ENCODE data around the gene POLDIP3.

The POLDIP3 gene

GRCh38 chr22:42642806-42643633 lies 28.3 kb upstream of the POLDIP3 start:
- DNase-seq, result no peak

- DNase-seq, result no peak
Observed at GRCh38 chr22:42641801-42642413, 27.2 kb upstream of the POLDIP3 start.

DNA sequence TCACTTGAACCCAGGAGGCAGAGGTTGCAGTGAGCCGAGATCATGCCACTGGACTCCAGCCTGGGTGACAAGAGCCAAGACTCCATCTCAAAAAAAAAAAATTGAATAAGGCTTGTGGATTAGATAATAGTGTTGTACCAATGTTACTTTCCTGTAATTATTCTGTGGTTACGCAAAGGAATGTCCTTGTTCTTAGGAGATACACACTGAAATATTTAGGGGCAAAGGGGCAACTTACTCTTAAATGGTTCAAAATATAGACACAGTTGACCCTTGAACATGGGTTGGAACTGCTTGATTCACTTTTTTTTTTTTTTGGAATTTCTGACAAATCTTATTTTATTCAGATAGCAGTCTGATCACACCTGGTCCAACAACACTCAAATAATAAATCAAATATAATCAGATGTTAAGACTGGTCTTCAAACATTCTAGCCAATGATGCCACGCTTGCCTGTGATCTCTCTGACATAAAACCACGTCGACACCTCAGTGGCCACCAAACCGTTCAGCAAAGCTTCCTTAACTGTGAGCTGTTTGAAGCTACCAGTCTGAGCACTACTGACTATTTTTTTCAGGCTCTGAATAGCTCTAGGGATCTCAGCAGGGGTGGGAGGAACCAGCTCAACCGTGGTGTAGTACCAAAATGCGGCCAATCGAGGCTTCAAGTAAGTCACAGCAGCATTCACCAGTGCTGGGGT lies 25.0 kb upstream of the POLDIP3 start:
- DNase-seq, result no peak

GRCh38 chr22:42637555-42637954 lies 22.9 kb upstream of the POLDIP3 start:
- no peak for DNase-seq

GRCh38 chr22:42636506-42636905 lies 21.8 kb upstream of the POLDIP3 start:
- DNase-seq, result no peak

- no peak for DNase-seq
Observed at GRCh38 chr22:42635531-42635930, 20.8 kb upstream of the POLDIP3 start.

DNA sequence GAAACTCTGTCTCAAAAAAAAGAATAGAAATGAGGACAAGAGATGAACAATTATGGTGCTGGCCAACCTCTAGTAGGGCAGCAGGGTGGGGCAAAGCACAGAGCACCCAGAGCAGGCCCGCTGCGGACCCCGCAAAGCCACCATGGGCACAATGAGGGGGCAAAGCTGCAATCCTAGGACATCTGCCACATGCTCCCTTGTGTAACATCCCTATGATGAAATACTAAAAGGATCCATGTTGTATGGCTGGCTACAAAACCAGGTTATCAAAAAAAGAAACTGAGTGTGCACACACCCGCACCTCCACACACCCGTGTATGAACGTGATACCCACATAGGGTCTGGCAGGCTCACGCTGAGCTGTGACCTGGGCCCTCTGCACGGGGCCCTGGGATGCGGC lies 18.3 kb upstream of the POLDIP3 start:
- no peak for DNase-seq

DNA sequence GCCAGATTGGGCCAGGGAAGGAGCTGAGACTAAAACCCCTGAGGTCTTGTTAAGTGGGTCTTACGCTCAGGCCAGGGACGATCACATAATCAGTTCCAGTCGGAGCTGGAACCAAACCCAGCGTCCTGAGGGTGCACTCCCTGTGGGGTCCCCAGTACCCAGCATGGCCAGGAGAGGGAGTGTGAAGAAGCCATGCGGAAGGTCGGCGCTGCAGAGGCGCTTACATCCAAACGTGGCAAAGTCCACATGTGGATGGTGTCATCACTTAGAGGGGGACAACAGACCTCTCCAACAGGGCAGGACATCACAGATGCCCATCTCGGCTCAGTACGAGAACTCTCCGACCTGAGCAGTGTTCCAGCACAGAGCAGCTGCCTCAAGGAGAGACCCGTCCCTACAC lies 17.4 kb upstream of the POLDIP3 start:
- DNase-seq, result no peak

- no peak for DNase-seq
Observed at GRCh38 chr22:42630901-42631602, 16.4 kb upstream of the POLDIP3 start.

- no peak for DNase-seq
Observed at GRCh38 chr22:42630211-42630610, 15.5 kb upstream of the POLDIP3 start.

- no peak for DNase-seq
Observed at GRCh38 chr22:42627981-42628380, 13.3 kb upstream of the POLDIP3 start.

GRCh38 chr22:42626951-42627625 lies 12.4 kb upstream of the POLDIP3 start:
- DNase-seq, result no peak

DNA sequence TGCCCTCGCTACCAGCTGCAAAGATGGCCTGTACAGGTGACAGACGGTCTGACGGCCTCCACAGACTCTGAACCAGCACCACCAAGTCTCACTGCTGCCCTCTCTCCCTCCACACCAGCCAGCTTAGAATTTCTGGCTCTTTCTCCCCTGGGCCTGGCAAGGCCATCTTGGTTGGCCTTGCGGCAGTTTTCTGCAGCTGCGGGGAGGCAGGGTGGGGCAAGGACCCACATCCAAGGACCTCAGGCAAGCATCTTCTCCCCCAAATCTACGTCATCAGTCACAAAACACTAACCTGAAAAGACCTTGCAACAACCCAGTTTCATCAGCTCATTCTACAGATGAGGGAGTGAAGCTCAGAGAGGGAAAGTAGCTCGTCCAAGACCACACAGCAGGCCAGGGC lies 11.7 kb upstream of the POLDIP3 start:
- DNase-seq, result no peak

GRCh38 chr22:42625416-42625815 lies 10.7 kb upstream of the POLDIP3 start:
- no peak for DNase-seq

DNA sequence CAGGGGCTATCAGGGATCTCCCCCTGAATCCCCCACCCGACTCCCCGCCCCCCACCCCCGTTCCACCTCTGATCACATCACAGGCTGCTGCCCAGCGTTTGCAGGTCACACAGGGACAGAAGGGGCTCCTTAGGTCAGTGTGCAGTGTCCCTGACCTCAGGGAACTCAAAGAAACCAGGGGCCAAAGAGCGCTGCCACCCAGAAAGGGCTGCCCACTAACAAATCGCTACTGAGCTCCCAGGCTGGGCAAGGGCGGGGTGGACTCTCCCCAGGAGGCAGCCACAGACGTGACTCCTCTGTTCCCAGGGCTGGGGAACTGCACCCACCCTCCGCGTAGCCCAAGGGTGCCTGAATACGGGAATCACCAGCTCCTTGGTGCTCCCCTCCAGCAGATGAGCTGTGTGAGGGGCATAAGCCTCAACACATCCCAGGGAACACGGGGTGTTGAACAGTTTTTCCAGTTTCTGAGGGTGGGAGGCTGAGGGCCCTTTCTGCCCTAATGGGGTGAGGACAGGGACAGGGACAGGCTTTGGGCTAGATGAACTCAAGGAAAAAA lies 9.9 kb upstream of the POLDIP3 start:
- no peak for DNase-seq

- DNase-seq, result no peak
Observed at GRCh38 chr22:42623756-42624441, 9.2 kb upstream of the POLDIP3 start.

GRCh38 chr22:42623301-42623751 lies 8.6 kb upstream of the POLDIP3 start:
- no peak for DNase-seq

DNA sequence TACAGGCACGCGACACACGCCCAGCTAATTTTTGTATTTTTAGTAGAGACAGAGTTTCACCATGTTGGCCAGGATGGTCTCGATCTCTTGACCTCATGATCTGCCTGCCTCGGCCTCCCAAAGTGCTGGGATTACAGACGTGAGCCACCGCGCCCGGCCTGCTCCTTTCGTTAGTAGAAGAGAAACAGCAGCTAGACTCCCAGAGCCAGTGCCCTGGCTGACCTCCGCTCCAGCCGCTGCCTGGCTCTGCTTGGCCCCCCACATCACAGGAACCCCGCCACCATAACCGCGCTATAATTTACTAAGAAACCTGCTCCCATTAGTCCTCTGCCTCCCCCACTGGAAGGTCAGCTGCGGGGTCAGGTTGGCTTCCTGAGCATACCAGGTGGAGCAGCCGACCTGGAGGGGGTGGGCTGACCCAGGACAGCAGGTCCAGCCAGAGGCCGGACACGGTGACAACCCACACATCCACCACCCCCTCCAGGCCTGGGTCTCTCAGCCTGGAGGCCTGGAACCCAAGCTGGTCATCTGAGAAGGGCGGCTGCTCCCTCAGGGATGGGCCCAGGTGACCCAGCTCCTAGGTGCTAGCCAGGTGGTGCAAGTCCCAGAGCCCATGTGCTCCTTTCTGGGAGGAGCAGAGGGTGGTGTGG lies 7.5 kb upstream of the POLDIP3 start:
- DNase-seq, result no peak

DNA sequence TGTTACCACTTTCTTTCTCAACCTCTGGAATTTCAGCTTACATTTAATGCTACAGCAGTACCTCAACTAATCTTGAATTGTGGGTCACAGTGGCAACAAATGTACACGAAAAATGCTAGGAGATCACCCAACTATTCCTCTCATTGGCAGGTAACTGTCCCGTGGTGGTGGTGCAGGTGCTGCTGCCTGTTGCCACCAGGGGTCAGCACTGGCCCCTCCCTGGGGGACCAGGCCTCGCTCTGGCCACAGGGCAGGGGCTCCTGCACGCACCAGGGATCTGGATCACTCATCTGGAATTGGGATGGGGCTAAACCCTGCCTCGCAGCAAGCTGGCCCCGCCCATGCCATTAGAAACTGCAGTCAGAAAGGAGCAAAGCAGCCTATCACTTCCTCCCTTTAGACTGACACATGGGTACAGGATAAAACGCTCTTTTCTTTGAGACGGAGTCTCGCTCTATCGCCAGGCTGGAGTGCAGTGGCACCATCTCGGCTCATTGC lies 6.9 kb upstream of the POLDIP3 start:
- DNase-seq, result peak in 5 of 6 experiments; percentile 14 to 54 (median 39)

DNA sequence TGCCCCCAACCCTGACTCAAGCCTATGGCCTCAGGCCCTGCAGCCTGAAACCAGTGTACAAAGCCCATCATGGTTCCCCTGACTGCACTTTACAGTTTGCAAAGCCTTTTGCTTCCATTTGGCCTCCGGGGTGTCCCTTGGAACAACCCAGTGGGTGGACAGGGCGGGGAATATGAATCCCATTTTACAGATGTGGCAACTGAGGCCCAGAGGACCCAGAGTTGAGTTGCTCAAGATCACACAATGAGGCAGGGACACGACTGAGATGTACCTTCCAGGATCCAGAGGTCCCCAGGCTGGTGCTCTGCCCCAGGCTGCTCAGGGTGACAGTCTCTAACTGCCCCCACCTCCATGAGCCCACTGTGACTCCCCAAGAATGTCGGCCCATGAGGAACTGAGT lies 5.4 kb upstream of the POLDIP3 start:
- DNase-seq, result no peak
